HG03469 (cell line): Measurements from ENCODE around the gene ARHGDIB.

ENCODE experiments used
- ATAC-seq: cut with Tn5 transposase; IDR thresholded peaks from one replicate; pipeline ENCODE4 v1.9.1; 2021; ENCODE audit warnings: mild to moderate bottlenecking, moderate library complexity, moderate number of reproducible peaks; ENCODE audit not compliant: unreplicated experiment

Gene ARHGDIB

DNA sequence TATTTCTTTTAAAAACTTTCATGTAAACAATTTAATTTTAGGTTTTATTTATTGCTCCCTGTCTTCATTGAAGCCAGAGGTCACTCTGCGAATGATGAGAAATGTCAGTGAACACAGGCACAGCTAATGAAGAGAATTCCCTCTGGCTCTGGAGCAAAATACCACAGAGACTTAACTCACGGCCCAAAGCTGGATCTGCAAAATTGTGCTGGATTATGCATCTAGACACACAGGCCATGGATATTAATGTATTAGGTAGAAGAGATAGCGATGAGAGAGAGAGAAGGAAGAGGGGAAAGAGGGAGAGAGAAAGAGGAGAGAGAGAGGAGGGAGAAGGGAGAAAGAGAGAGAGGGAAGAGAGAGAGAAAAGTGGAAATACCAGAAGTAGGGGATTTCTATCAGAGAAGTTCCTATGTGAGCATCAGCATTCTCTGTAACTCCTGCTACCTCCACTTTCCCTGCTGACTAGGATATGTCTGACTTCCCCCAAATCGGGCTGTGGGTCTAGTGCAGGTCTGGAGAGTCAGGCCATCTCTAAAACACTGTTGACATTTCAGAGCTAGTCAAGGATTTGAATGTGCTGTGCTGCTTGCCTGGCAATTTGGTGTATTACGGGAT, 3.7 kb downstream of the ARHGDIB start:
- ATAC-seq, result no peak

DNA sequence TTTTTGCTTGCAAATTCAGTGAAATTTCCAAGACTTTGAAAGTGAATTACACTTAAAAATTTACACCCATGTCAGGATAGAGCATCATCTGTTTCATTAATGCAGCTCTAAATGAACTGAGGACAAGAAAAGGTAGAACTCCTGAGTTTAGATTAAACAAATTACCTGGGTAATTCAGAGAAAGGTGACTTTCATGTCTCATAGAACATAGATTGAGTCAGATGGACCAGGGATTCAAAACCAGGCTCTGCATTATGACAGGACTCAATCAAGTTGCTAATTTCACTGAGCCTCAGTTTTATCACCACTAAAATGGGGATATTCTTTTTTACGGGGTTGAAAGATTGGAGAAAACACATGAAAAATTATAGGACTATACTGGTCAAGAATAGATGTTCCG, 4.5 kb downstream of the ARHGDIB start:
- no peak for ATAC-seq

DNA sequence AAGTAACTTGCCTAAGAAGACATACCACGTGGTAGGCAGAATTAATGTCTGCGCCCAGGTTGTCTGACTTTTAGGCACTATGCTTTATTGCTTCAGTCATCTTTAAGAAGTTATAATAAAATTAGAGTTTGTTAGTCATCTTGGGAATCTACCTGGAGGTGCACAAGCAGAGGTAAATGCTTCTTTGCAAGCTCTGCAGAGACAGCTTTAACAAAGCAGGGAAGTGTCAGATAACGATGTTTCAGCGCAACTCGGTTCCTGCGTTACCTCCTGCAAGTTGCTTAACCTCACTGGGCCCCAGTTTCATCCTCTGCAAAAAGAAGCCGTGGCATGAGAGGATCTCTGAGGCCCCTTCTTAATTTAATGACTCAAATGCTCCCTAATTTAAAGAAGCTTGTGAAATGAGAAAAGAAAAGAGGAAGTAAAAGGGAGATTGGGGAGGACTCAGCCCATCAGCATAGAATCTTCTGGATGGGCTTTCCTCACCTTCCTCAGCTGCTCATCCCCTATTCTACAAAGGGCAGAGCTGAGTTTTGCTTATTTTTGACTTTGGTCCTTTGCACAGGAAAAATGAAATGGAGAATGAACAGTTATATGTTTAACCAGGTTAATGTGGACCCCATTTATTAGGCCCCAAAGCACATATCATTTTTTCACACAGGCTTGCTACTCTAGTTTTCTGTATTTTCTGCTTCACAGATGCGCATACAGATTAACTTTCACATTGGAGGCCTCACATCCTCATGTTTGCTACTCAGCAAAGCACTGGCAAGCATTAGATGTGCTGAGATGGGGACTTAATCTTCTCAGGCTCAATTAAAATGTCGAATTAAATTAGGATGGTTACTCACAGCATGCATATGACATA, 5.1 kb downstream of the ARHGDIB start:
- peak; percentile 26 for ATAC-seq

DNA sequence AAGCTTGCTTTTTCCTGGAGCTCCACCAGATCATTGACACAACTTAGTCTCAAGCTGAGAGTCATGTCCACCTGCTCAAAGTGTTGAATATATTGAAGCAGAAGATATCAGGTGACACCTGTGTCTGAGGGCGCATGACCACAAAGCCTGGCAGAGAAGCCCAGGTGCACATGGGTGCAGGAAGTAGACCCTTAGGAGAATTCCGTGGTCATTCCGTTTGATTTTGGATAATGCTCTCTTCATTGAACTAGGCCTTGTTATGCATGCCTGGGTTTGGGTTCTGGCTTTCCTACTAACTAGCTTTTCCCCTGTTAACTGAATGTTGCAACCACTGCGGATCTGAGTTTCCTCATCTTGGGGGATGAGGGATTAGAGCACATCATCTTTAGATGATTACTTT, 7.1 kb downstream of the ARHGDIB start:
- ATAC-seq, result no peak

DNA sequence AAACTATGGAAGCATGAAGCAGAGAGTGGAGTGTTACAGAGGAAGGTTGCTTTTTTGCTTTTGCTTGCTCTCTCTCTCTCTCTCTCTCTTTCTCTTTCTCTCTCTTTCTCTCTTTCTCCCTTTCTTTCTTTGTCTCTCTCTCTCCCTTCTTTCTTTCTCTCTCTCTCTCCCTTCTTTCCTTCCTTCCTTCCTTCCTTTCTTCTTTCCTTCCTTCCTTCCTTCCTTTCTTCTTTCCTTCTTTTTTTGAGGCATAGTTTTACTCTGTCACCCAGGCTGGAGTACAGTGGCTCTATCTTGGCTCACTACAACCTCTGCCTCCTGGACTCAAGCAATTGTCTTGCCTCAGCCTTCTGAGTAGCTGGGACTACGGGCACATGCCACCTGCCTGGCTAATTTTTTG, 7.6 kb downstream of the ARHGDIB start:
- no peak for ATAC-seq

DNA sequence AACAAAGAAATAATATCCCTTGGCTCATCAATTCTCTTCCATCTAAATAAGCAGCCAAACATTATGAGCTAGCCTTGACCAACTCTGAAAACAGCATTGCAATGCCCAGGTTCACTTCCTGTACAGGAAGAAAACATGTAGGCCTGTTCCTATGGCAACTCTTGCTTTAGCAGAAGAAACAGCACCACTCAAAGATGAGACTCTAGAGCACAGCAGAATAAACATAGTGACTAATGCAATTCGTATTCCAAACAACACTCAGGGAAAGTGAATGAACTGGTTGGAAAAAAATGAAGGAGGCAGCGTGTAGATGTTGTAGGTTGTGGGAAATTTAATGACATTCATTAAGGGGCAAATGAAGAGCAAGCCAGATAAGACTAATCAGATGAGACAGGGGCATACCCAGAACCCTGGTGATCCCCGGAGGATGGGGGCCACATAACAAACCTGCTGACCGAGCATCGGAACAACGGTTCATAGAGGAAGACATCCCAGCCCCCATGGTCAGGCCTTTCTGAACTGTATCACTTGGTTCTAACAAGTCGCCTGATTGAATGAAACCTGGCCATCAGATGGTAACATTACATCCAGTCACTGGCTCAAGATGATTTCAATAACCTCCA, 9.0 kb downstream of the ARHGDIB start:
- ATAC-seq, result peak; percentile 43

DNA sequence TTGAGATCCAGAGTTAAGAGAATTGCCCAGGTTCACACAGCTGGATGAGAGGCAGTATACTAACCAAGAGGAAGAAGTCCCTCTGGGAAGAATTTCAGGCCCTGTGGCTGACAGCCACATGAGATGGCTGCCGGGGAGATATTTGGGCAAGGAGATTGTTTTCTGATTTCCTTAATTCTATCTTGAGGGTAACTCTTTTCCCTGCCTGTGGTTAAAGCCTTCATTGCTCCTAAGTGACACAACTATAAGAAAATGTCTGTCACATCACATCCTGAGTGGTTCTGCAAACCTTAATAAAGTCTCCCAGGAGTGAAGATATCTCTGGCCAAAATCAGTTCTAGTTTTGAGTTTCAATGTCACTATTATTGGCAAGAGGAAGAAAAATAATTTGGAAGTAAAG, 9.6 kb downstream of the ARHGDIB start:
- ATAC-seq, result no peak

DNA sequence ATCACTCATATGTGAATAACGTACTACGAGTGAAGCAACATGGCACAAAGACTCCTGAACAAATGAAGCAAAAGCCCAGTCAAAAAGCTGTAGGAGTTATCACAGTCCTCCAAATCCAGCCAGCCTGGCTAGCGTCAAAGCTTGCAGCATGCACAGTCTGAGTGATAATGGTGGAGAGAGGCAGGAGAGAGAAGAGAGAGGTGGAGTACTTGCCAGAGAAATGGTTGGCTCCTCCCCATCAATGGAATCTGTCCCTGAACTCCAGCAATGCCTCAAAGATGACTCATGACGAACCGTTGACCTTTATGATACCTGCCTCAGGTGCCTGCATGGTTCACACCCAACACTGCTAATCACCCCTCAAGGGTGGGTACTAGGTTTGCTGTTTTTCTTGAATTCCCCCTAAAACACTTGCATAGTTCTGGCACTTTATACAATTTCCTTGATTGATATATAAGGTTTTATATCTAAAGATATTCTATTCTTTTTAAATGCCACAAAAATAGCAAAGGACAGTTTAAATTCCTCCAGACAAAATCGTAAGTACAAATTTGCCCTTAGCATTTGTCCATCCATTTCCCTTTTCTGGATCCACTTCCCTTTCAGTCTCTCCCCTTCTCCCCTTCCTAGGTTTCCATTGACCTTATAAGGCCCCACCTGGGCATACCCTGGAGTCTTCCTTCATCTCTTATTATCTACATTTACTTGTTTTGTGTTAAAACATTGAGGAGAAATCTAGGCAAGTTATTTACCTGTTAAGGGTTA, 10.2 kb downstream of the ARHGDIB start:
- ATAC-seq, result no peak

DNA sequence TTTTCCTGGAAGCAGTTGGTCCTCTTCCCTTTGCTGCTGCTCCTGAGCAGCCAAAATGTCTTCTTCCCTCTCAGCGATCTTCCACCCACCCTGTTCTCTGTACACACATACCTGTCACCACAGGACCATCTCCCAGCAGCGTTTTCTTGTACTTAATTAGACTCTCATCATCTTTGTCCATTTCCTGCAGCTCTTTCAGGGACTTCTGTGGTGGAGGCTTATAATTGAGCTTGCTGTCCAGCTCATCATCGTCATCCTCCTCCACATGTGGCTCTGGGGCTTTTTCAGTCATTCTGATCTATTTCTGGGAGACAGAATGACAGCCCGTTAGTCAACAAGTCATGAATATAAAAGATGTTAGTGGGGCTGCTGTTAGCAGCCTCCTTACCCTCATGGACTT, 11.0 kb downstream of the ARHGDIB start:
- ATAC-seq, result no peak

DNA sequence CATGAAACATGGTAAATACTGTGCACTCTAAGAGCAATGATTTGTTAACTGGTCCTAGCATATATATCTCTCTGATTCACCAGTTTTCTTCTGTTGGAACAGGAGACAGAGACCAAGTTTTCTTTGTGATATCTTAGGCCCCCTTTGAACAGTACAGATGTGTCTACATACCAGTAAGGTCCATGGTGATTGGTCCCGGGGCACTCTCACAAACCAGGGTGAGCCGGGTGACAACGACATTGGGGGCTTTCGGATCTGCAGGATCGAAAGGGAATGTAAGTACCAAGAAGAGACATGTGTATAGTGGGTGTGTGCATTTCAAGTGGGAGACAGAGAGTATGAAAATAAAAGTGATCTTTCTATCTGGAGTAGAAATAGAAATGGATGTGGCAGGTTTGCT, 11.8 kb downstream of the ARHGDIB start:
- ATAC-seq, result no peak

DNA sequence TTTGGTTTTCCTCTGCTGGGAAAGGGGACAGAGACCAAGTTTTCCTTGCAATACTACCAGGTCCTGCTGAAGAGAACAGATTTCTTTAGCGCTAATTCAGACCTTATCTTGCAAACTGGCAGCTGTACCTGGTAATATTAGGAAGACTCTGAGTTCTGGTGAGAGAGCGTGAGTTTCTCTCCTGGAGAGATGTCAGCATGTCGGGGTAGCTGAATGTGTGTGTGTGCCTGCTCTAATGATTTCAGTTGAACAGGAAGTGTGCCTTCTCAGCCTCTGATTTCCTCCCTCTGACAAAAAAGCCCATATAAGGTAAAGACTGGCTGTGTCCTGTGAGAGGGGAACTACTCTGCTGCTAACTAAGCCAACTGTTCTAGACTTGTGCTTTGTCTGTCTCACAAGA, 12.7 kb downstream of the ARHGDIB start:
- ATAC-seq, result peak; percentile 88

DNA sequence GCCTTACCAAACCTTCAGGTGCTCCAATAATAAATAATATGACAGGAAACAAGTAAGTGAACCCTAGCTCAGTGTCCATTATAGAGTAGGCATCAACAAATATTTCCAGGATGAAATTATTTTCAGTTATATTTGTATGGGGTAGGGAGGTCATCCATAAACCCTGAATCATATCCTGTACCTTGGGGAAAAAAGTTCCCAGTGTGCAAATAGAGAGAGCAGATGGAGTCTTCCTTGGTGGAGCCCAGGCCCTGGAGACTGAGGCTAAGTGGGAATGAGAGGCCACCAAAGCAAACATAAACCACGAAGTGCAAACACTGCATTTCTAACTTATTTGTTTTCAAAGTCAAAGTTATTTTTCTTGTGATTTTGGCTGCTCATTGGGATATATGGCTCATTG, 14.5 kb downstream of the ARHGDIB start:
- ATAC-seq, result no peak

DNA sequence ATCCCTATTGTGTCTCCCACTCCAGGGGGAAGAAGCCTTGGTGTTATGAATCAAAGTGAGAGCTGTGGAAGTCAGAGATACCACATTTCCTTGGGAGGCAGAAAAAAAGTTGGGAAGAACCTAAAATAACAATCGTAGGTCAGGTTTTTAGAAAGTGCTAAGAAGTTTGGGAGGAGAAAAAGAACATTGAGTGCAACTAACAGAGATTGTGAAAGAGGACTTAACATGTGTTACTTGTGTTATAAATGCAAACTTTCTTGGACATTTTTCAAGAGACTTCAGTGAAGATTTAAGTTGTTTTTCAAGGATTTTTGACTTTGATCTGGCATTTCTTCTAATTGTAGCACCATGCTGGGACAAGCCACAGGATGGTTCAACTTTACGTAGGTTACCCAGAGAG, 15.2 kb downstream of the ARHGDIB start:
- ATAC-seq, result no peak

DNA sequence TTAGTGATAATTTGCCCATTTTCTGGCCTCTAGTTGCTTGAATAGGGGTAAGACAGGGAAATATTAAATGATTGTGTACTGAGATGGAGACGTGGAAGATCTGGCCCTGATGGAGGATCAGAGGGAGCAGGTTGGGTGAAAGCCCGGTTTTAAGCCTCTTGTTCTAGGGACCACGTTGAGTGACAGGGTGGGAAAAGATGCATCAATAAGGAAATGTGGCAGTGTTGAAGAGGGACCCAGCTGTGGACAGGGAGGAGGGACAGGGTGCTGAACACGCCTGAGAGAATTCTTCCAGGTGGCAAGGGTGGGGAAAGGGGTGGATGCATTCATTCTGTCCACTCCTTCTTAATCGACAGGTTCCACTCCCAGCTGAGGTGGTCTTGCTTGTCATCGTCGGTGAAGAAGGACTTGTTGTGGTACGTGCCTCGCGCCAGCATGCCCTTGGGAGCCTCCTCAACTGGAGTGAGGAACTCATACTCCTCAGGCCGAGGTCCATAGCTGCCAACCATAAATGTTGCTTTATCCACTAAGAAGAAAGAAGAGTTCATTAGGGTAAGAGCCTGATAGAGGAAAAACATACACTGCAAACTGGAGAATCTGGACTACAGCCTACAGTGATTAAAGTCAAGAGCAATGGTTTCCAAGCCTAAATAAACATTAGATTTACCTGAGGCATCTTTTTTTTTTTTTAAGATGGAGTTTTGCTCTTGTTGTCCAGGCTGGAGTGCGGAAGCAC, 19.0 kb downstream of the ARHGDIB start:
- ATAC-seq, result no peak

DNA sequence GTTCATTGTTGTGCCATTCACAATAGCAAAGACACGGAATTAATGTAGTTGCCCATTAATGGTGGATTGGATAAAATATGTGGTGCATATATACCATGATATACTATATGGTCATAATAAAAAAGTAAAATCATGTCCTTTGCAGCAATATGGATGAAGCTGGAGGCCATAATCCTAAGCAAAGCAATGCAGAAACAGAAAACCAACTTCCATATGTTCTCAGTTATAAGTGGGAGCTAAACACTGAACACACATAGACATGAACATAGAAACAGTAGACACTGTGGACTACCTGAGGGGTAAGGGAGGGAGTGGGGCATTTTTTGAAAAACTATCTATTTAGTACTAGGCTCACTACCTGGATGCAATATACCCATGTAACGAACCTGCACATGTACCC, 20.0 kb downstream of the ARHGDIB start:
- no peak for ATAC-seq

DNA sequence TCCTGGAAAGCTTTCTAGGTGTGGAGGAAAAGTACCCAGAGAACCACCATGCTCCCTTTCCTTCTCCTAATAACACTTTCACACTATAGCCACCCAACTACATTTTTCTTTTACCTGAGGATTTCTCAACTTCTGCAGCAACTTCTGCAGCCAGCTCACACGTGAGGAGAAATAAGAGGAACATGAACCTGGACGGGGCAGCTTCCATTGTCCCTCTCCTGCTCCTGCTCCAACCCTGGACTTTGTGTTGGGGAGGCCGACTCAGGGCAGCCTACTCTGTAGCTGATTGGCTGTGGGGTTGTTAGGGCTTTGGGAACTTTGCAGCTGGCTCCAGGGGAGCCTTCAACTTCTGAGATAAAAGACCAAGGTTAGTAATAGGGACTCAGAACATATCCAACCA, 23.1 kb downstream of the ARHGDIB start, which contains the start of gene ERP27:
Gene ERP27 (minus strand): TSS at position 237 of the 400 bp plus-strand sequence. CDS start 29 bp downstream, at position 208.
- no peak for ATAC-seq

DNA sequence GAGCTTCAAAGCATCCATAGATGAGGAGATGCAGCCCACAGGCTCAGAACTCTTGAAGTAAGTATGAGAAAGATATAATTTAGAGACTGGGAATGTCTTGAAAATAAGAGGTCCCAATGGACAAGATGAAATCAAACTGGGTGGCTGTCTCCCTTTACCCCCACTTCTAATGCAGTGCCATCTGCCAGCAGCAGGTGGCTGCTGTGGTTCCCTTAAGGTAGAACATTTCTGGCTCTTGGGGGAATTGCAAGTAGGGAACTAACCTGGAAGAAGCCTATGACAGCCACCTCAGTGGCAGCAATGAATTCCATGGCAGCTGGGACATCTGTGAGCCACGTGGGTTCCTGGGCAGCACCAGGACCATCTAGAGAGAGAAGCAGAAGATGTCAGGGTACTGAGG, 23.7 kb downstream of the ARHGDIB start:
- no peak for ATAC-seq

DNA sequence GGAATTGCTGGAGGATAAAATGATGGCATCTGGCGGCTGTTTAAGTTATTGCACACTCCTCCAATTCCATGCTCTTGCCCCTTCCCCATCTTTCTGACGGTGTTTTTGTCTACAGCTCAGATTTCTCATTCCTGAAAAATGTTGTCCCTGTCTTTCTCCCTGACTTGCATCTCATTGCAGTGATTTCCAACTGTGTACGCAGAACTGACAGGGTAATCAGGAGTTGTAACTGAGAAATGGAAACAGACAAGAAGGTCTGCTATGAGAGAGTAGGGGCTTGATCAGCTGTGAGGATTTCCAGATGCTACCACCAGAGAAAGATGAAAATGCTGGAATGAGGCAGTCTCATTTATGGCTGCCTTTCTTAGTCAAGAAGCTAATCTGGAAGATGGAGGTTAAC, 24.4 kb downstream of the ARHGDIB start:
- ATAC-seq, result no peak

DNA sequence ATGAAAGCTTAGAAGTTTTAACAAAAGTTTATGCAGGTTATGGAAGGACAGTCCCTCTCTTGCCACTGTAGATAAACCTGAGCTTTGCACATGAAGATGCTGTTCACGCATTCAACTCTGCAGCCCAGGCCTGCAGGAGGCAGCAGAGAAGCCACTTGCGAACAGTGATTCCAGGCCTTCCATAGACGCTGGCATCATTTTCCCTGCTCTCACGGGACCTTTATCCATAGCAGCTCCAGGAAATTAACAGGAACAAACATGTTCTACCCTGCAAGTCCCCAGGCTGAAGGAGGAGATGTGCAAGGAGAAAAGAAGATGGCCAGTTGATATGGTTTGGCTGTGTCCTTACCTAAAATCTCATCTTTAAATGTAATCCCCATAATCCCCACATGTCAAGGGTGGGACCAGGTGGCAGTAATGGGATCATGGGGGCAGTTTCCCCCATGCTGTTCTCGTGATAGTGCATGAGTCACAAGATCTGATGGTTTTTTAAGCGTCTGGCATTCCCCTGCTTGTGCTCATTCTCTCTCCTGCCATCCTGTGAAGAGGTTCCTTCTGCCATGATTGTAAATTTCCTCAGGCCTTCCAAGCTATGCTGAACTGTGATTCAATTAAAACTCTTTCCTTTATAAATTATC, 25.1 kb downstream of the ARHGDIB start:
- no peak for ATAC-seq

DNA sequence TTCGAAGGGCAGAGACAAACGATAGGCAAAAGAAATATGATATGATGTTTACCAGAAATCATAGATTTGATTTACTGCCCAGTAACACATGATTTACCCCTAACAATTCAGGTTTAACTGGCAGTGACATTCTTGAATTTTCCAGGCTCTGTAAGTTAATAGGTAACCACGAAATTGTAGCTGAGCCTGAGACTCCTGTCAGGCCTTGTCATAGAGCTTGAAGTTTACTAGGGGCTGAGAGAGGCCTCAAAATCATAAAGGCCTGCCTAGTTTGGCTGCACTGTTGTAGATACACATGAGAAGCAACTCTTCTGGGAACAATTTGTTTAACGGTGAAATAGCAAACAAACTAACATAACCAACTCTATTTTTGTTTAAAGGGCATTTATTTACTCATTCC, 26.4 kb downstream of the ARHGDIB start:
- ATAC-seq, result no peak
